OCI-LY1 (cell line): Measurements from ENCODE around the gene GVQW3.

ENCODE experiments used
- CTCF ChIP-seq: fragments of 200-600 bp; sonication (generic), shearing (Covaris generic); IDR thresholded peaks from 2 replicates; pipeline ENCODE4 v1.5.1; 2017; ENCODE audit warnings: mild to moderate bottlenecking, antibody characterized with exemption, low read length, moderate library complexity, mixed read lengths
- EZH2 ChIP-seq: fragments of 200-600 bp; sonication (generic), shearing (Covaris generic); IDR thresholded peaks from 2 replicates; pipeline ENCODE4 v1.8.0; 2017; ENCODE audit warnings: borderline replicate concordance, mixed run types, mild to moderate bottlenecking, antibody characterized with exemption, low read length, moderate library complexity, mixed read lengths

- TF ChIP-seq CTCF, result no peak
- no peak for TF ChIP-seq EZH2
Observed at GRCh38 chr11:76376746-76377558, 4.2 kb upstream of the GVQW3 start.
